GM10266 (cell line): Measurements from ENCODE around the gene FGF3.

Experiments
- DNase-seq: peaks from one replicate; pipeline ENCODE4 v3.0.0; 2012; ENCODE audit errors: extremely low spot score
- TF ChIP-seq, protein P1 (sequence below): IDR thresholded peaks from 2 replicates; pipeline ENCODE4 v1.5.1; 2012; ENCODE audit warnings: mild to moderate bottlenecking, low read depth; ENCODE audit not compliant: control insufficient read depth, insufficient read depth; ENCODE audit errors: missing control alignments

The FGF3 gene

GRCh38 chr11:69837791-69838190 lies 18.6 kb upstream of the FGF3 start:
- no peak for DNase-seq
- TF ChIP-seq, protein P1, sequence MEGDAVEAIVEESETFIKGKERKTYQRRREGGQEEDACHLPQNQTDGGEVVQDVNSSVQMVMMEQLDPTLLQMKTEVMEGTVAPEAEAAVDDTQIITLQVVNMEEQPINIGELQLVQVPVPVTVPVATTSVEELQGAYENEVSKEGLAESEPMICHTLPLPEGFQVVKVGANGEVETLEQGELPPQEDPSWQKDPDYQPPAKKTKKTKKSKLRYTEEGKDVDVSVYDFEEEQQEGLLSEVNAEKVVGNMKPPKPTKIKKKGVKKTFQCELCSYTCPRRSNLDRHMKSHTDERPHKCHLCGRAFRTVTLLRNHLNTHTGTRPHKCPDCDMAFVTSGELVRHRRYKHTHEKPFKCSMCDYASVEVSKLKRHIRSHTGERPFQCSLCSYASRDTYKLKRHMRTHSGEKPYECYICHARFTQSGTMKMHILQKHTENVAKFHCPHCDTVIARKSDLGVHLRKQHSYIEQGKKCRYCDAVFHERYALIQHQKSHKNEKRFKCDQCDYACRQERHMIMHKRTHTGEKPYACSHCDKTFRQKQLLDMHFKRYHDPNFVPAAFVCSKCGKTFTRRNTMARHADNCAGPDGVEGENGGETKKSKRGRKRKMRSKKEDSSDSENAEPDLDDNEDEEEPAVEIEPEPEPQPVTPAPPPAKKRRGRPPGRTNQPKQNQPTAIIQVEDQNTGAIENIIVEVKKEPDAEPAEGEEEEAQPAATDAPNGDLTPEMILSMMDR: no peak

GRCh38 chr11:69836401-69836800 lies 17.2 kb upstream of the FGF3 start:
- TF ChIP-seq, protein P1: no peak
- DNase-seq: no peak

GRCh38 chr11:69834811-69835800 lies 15.9 kb upstream of the FGF3 start:
- TF ChIP-seq, protein P1: no peak
- peak; percentile 4 for DNase-seq

DNA sequence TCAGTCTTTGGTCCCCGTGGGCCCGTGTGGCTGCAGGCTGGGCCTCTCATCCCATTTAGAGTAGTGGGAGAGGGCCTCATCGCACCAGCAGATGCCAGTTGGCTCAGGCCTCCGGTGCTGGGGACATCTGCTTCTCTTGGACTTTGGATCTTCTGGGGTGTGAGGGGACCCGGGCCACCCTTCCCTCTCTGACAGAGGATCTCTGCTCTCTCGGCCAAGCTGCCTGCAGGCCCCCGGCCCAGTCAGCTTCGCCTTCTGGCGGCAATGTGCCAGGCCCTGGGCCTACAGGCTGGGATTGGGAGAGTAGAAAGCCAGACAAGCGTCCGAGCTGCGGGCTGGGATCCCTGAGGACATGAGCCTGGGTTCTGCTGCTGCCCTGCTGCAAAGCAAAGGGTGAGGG lies 15.0 kb upstream of the FGF3 start:
- TF ChIP-seq, protein P1: no peak
- peak; percentile 4 for DNase-seq

DNA sequence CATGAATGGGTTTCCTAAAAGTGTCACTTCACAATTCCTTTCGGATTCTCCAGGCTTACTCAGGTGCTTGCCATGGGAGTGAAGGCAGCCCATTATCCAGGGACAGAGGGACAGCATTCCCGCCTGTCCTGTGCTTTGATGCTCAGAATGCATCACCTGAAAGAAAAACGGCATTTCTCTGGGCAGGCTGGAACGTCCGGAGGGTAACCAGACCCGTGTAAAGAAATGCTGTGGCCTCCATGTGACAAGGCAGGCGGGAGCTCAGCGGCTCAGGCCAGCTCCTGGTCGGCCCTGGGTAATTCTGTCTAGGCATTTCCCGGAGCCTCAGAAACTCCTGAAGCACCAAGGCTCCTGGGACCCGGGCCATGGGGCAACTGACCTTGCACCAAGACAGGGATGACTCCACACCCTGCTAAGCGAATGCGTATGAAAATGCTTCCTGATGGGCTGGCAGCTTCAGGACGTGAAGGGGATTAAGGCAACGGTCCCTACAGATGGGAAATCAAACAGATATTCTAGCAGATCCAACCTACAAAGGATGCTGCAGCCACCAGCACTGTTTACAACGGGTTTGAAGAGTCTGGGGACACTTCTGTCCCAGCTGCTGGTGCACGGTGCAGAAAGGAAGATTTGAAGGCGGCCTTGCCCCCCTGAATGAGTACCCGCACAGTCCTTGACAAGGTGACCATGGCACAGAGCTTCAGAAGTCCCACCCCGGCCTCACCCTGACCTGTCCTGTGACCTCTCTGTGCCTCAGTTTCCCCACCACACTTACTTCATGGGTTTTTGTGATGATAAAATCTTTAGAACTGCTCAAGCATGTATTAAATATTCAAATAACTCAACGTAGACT lies 13.6 kb upstream of the FGF3 start:
- no peak for DNase-seq
- TF ChIP-seq, protein P1: no peak

DNA sequence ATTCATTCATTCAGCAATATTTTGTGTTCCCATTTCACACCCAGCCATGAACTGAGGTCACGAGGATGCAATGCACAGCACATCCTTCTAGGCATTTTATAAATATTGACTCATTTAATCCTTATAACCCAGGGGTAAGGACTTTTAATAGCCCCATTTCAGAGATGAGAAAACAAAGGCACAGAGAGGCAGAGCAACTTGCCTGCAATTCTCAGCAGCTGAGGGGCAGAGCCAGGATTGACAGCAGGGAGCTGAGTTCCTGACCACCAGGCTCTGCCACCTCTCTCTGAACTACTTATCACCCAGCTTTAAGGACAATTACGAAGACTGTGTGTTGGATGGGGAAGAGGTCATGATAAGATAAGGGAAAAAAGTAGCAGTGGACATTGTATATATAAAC lies 12.8 kb upstream of the FGF3 start:
- TF ChIP-seq, protein P1: no peak
- no peak for DNase-seq

DNA sequence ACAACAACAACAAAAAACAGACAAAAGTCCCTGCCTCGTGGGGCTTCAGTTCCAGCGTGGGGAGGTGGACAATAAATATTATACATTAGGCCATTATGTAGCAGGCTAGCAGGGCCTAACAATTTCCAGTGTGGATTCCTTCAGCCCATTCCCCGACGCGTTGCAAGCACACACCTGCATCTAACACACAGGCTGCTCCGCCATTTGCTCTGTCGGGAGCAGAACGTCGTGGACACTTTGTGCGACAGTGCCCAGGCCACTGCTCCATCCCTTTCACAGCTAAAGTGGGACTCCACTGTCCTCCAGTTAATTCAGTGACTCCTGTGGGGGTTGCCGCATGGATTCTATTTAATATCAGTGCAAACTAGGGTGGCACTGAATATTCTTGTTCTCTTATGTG lies 10.9 kb upstream of the FGF3 start:
- TF ChIP-seq, protein P1: no peak
- no peak for DNase-seq
